HepG2 (cell line): ENCODE data around the gene BPGM.

Experiments
- CCDC6 ChIP-seq: sonication (generic); formaldehyde crosslinking; IDR thresholded peaks from 2 replicates; pipeline ENCODE4 v1.8.1; 2022; ENCODE audit warnings: mild to moderate bottlenecking, missing genetic modification reagents, moderate library complexity
- CENPT ChIP-seq: sonication (generic); formaldehyde crosslinking; IDR thresholded peaks from 2 replicates; pipeline ENCODE4 v1.8.0; 2022; ENCODE audit warnings: low read depth, mild to moderate bottlenecking, moderate library complexity, missing genetic modification reagents
- EZH2 ChIP-seq: conservative IDR thresholded peaks from 2 replicates; pipeline ENCODE4 v1.6.1; 2012; ENCODE audit warnings: mild to moderate bottlenecking, low read depth, low read length, moderate library complexity
- FIP1L1 ChIP-seq: fragments of 200-400 bp; formaldehyde crosslinking; IDR thresholded peaks from 2 replicates; pipeline ENCODE4 v1.6.1; 2018; ENCODE audit warnings: low read depth, mild to moderate bottlenecking, low read length, moderate library complexity, borderline replicate concordance; ENCODE audit not compliant: insufficient read depth
- JUND ChIP-seq: sonication (generic); formaldehyde crosslinking; IDR thresholded peaks from 2 replicates; pipeline ENCODE4 v1.8.0; 2022; ENCODE audit warnings: mild to moderate bottlenecking, missing genetic modification reagents
- MAFF ChIP-seq: IDR thresholded peaks from 2 replicates; pipeline ENCODE4 v1.6.1; 2011; ENCODE audit warnings: low read depth, low read length, improper control_type of control experiment
- MED8 ChIP-seq: sonication (generic); formaldehyde crosslinking; IDR thresholded peaks from 2 replicates; pipeline ENCODE4 v1.8.1; 2023; ENCODE audit warnings: mild to moderate bottlenecking, missing genetic modification reagents; ENCODE audit not compliant: insufficient replicate concordance
- POLR2G ChIP-seq: fragments of 200-400 bp; formaldehyde crosslinking; IDR thresholded peaks from 2 replicates; pipeline ENCODE4 v1.6.1; 2018; ENCODE audit warnings: mild to moderate bottlenecking, low read depth, low read length, moderate library complexity
- SMAD1 ChIP-seq: sonication (generic); formaldehyde crosslinking; IDR thresholded peaks from 2 replicates; pipeline ENCODE4 v1.4.0; 2020; ENCODE audit warnings: missing genetic modification reagents, low read depth, mild to moderate bottlenecking, borderline replicate concordance
- ZNF704 ChIP-seq: sonication (generic); formaldehyde crosslinking; IDR thresholded peaks from 2 replicates; pipeline ENCODE4 v1.8.1; 2023; ENCODE audit warnings: mild to moderate bottlenecking, inconsistent platforms, moderate library complexity, missing genetic modification reagents, borderline replicate concordance
- TF ChIP-seq, protein P1 (sequence below): sonication (generic); formaldehyde crosslinking; IDR thresholded peaks from 2 replicates; pipeline ENCODE4 v1.5.0; 2020; ENCODE audit warnings: mild to moderate bottlenecking, missing genetic modification reagents, moderate library complexity
- TF ChIP-seq, protein P2 (sequence below): sonication (generic); formaldehyde crosslinking; IDR thresholded peaks from 2 replicates; pipeline ENCODE4 v1.5.0; 2020; ENCODE audit warnings: mild to moderate bottlenecking, missing genetic modification reagents

DNA sequence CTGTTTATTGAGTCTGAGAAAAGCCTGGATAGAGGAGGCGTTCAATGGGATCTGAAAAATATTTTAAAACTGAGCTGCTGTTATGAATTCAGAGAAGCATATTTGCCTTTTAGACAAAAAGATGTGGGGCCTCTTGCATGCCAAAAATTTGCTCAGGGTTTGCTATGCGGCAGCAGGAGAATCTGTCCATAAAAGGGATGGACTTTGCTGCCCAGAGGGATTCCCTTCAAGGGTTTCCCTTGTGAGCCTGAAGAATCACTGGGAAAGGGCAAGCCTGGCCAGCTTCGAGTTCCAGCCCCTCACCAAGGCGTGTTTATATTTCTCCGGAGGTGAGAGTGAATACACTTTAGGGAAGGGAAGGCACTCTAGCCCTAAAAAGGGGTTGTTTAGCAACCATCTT lies 77.2 kb downstream of the BPGM start:
- TF ChIP-seq SMAD1, result no peak
- no peak for TF ChIP-seq CCDC6
- TF ChIP-seq JUND (CRISPR knock-in tag), result no peak
- TF ChIP-seq FIP1L1, result no peak
- no peak for TF ChIP-seq ZNF704 (CRISPR knock-in tag)
- TF ChIP-seq POLR2G, result no peak
- TF ChIP-seq MED8, result no peak
- no peak for TF ChIP-seq MAFF
- TF ChIP-seq, protein P1, sequence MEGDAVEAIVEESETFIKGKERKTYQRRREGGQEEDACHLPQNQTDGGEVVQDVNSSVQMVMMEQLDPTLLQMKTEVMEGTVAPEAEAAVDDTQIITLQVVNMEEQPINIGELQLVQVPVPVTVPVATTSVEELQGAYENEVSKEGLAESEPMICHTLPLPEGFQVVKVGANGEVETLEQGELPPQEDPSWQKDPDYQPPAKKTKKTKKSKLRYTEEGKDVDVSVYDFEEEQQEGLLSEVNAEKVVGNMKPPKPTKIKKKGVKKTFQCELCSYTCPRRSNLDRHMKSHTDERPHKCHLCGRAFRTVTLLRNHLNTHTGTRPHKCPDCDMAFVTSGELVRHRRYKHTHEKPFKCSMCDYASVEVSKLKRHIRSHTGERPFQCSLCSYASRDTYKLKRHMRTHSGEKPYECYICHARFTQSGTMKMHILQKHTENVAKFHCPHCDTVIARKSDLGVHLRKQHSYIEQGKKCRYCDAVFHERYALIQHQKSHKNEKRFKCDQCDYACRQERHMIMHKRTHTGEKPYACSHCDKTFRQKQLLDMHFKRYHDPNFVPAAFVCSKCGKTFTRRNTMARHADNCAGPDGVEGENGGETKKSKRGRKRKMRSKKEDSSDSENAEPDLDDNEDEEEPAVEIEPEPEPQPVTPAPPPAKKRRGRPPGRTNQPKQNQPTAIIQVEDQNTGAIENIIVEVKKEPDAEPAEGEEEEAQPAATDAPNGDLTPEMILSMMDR (CRISPR knock-in tag), result no peak
- TF ChIP-seq, protein P2, sequence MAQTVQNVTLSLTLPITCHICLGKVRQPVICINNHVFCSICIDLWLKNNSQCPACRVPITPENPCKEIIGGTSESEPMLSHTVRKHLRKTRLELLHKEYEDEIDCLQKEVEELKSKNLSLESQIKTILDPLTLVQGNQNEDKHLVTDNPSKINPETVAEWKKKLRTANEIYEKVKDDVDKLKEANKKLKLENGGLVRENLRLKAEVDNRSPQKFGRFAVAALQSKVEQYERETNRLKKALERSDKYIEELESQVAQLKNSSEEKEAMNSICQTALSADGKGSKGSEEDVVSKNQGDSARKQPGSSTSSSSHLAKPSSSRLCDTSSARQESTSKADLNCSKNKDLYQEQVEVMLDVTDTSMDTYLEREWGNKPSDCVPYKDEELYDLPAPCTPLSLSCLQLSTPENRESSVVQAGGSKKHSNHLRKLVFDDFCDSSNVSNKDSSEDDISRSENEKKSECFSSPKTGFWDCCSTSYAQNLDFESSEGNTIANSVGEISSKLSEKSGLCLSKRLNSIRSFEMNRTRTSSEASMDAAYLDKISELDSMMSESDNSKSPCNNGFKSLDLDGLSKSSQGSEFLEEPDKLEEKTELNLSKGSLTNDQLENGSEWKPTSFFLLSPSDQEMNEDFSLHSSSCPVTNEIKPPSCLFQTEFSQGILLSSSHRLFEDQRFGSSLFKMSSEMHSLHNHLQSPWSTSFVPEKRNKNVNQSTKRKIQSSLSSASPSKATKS (CRISPR knock-in tag), result no peak
- no peak for TF ChIP-seq CENPT (CRISPR knock-in tag)
- TF ChIP-seq EZH2, result no peak
